NCI-H510A treated with DMSO at 0.1 percent for 48 hours (cell line): ENCODE results near the gene ATP6V0E1.
A peak's percentile ranks its signal among the peaks of the same experiment; 100 is the strongest.

ENCODE experiments used
- DNase-seq: peaks from one replicate; lab custom pipeline; 2025; lab: John Stamatoyannopoulos, UW

ATP6V0E1 gene

GRCh38 chr5:172983542-172984243 is at the start of gene ATP6V0E1:
Gene ATP6V0E1, plus strand, starts transcription at chr5:172983771. Its CDS starts 90 bp downstream, at chr5:172983861.
- DNase-seq, result peak; percentile 79

GRCh38 chr5:172935096-172935495 is 48.5 kb upstream of the ATP6V0E1 start:
- no peak for DNase-seq

- no peak for DNase-seq
Observed at GRCh38 chr5:172936401-172936800, 47.2 kb upstream of the ATP6V0E1 start.

GRCh38 chr5:172939071-172939470 is 44.5 kb upstream of the ATP6V0E1 start:
- DNase-seq, result peak; percentile 4

GRCh38 chr5:172939611-172940267 is 43.8 kb upstream of the ATP6V0E1 start:
- peak; percentile 22 for DNase-seq

DNA sequence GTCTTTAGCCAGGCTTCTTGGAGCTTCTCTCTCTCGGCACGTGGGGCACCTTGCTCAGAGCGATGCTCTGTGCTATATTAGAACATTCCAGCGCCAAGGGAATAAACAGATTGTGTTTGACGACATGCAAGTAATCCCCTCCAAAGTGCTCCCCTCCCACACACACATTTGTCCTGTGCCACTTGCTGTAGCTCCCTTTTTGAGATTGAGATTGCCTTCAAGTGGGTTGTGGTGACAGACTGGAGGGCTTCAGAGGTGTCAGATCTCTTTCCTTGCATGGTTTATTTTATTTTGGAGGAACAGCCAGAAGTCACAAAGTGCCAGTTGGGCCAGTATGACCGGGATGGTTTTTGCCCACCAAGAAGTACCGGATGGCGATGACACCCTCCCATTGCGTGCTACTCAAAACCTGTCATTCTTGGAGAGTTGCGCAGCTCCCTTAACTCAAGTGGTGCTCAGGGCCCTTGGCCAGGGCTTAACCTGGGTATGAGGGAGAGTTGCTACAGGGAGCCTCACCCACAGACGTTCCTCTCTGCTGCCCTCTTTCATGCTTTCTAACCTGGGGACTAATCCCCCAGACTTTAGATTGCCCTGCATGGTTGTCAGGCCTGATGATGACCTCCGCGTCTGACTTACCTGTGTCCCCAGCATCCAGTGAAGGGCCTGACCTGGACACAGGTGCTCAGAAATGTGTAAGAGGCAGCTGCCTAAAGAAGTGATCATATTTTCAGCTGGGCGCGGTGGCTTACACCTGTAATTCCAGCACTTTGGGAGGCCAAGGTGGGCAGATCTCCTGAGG is 43.1 kb upstream of the ATP6V0E1 start:
- DNase-seq, result no peak

GRCh38 chr5:172941067-172941516 is 42.5 kb upstream of the ATP6V0E1 start:
- DNase-seq, result no peak

DNA sequence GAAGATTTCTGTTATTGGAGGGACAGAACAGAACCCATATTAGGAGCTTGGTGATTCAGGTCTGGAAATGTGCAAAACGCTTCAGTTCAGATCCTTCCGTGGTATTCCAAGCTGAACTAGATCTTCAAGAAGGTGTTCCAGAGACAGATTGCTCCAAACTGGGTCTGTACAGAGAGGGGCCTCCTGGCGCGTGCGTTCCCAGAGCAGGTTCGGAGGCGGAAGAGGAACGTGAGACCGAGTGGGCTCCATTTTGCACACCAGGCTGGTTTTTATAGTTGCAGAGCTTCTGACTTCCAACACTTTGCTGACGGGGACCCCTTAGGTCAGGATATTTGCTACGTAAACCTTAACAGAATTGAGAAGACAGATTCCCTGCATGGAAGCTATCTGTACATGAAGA is 41.0 kb upstream of the ATP6V0E1 start:
- DNase-seq, result no peak

DNA sequence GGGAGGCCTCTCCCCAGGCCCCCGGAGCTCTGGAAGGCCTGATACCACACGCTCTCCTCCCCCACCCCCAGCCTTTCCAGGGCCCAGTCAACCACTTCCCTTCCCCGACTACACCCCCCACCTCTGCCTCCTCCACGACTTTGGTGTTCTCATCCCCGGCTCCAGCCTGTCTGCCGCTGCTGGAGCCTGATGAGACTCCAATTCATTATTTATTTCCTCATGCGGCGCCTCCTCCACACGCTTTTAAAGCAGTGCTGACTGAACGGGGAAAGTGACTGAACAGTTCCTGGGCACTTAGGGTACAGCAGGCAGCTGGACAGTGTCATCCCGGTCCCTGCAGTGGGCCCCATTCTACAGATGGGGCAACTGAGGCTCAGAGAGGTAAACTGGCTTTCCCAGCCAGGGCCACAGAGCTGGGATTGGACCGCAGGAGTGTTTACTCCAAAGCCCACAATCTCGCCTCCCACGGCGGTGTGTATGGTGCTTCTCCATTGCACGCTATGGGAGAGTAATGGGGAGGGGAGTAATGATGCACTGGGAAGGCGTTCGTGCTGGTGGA is 40.2 kb upstream of the ATP6V0E1 start:
- no peak for DNase-seq

DNA sequence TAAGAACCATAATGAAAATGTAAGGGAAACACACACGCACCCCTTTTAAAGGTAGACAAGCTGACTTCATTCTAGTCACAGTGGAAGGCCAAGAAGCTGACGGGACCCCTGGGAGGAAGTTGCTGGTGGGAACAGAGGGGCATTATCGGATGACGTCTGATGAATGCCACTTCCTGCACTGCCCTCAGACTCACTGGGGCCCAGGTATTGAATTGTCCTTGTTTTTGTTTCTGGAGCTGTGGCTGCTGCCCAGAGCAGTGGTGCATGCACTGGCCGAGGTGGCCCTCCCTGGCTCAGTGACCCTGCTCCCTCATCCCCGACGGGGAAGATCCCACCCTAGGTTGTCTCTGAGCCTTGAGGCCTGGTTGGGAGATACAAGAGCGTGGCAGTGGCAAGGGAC is 39.7 kb upstream of the ATP6V0E1 start:
- no peak for DNase-seq

GRCh38 chr5:172944741-172945140 is 38.8 kb upstream of the ATP6V0E1 start:
- no peak for DNase-seq

DNA sequence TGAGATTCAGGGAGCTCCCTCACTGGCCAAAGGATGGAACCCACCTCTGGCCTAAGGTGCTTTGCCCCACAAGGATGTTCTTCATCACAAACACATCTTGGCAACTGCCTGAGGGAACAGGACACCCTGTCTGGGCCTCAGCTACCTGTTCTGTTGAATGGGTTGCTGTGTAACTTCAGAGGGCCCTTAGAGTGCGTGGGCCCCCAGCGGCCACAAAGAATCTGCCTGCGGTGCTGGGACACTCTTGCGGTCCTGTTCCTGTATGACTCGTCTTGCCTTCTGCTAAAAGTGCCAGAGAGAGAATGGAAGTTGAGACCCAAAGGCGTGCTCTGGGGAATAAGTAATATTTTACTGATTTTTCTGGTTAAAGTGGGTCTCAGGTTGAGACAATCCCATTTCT is 38.4 kb upstream of the ATP6V0E1 start:
- DNase-seq, result no peak

DNA sequence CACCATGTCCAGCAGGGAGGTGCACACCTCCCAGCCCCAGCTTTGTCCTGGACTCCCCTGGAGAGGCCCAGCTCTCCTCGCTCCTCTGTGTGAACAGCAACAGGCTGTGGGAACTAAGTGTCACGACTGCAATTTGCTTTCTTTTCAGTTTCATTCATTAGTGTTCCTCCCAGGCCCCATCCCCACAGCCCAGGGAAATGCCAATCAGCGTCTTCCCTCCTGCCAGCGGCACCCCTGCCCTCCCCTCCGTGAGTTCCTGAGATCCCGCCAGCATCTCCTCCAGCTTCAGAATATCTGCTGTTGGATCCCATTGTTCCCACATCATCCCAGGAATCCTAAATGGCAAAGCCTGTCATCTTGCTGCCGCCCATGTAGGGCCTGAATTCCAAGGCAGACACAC is 37.4 kb upstream of the ATP6V0E1 start:
- DNase-seq, result no peak

GRCh38 chr5:172949426-172949825 is 34.1 kb upstream of the ATP6V0E1 start:
- no peak for DNase-seq

DNA sequence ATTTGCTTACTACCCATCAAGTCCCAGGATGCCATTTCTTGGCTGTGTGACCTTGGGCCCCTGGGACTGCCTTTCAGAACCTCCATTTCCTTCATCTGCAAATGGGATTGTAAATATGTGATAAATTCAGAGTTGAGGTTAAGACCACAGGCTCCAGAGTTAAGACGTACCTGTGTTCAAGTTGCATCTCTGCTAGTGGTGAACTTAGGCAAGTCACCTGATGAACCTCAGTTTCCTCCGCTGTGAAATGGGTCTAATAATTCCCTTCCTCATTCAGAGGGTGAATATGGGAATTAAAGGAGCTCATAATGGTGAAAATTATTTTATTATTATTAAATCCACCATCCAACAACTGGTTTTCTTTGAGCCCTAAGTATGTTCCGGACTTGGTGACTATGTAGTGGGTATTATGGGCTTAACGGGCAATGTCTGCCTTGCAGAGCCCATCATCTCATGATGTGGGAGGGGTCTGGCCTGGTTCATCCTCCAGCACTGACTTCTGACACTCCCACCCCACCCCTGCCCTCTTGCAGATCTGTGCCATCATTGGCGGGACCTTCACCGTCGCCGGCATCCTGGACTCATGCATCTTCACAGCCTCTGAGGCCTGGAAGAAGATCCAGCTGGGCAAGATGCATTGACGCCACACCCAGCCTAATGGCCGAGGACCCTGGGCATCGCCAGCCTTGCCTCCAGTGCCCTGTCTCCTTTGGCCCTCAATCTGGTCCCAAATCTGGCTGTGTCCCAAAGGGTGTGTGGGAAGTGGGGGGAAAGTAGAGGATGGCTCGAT is 33.2 kb upstream of the ATP6V0E1 start:
- DNase-seq, result no peak

GRCh38 chr5:172951371-172952033 is 32.1 kb upstream of the ATP6V0E1 start:
- no peak for DNase-seq

GRCh38 chr5:172952034-172952511 is 31.5 kb upstream of the ATP6V0E1 start:
- no peak for DNase-seq

DNA sequence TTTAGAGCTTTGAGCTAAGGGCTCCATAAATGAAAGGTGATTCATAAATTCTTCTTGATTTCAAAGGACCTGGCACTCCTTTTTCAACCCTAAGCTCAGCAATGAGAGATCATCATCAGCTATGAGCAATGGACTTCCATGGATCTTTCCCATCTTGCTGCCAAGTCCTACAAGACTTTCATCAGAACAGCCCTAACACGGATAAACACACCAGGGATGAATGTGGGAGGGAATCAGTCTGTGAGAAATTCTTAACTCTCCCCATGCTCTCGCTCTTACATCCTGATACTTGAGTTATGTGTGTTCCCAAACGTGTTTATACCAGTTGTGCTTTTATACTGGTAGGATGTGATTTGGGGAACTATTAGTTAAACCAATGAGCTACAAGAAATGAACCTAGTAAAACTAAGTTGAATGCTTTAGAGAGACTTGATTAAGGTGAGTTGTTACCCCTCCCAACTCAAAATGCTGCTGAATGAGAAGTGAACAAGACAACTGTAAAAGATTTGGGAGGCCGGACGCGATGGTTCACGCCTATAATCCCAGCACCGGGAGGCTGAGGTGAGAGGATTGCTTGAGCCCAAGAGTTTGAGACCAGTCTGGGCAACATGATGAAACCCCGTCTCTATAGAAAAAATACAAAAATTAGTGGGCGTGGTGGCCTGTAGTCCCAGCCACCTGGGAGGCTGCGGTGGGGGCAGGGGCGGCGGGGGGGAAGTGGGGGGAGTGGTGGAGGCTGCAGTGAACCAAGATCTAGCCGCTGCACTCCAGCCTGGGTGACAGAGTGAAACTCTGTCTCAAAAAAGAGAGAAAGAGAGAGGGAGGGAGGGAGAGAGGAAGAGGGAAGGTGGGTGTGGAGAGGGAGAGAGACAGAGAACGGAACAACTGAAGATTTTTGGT is 29.5 kb upstream of the ATP6V0E1 start:
- no peak for DNase-seq

DNA sequence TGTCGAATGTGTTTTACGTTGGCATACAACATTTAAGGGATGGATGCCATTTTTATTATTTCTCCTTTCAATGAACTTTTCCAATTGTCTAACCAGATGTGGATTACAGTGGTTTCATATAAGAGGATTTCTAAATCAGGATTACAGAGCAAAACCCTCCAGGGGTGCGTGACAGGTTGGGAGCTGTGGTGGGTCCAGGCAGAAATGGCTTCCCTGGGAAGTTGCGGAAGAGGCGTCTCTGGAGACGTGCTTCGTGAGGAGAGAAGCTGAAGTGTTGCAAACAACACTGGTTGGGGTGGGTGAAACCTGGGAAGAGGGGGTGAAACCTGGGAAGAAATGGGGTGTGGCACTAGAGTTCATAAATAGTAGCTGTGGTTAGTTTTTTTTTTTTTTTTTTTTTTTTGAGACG is 28.8 kb upstream of the ATP6V0E1 start:
- no peak for DNase-seq

GRCh38 chr5:172956228-172956627 is 27.3 kb upstream of the ATP6V0E1 start:
- DNase-seq, result no peak
